Neural cell (in vitro differentiated cells): ENCODE measurements around the gene TBCK. TPM values are rescaled to one million over a fixed set of nuclear protein-coding genes. Genes with fewer than 3 reads are reported as not detected.

Experiments used
- H2AFZ ChIP-seq: fragments of 200-600, 300-800 bp; sonication (generic), shearing (Covaris generic); 2 replicates; pipeline ENCODE4 v1.6.0; 2014; ENCODE audit warnings: low read depth, mild to moderate bottlenecking, antibody characterized with exemption, low read length, moderate library complexity
- H3F3A ChIP-seq: fragments of 200-600 bp; shearing (Covaris generic); 2 replicates; pipeline ENCODE4 v1.6.1; 2016; ENCODE audit warnings: mild to moderate bottlenecking, moderate library complexity, mixed read lengths, antibody characterized with exemption, low read length; ENCODE audit not compliant: insufficient read depth, poor library complexity, severe bottlenecking
- H3K27ac ChIP-seq: fragments of 200-600, 300-800 bp; sonication (generic), shearing (Covaris generic); 2 replicates; pipeline ENCODE4 v1.5.1; 2014; ENCODE audit warnings: mild to moderate bottlenecking, low read length, moderate library complexity
- H3K27me3 ChIP-seq: fragments of 300-800, 200-600 bp; sonication (generic), shearing (Covaris generic); 2 replicates; pipeline ENCODE4 v1.6.0; 2014; ENCODE audit warnings: mild to moderate bottlenecking, low read depth, low read length, moderate library complexity; ENCODE audit not compliant: insufficient read depth
- H3K36me3 ChIP-seq: fragments of 300-800, 200-600 bp; sonication (generic), shearing (Covaris generic); 2 replicates; pipeline ENCODE4 v1.5.1; 2014; ENCODE audit warnings: mild to moderate bottlenecking, antibody characterized with exemption, low read length, moderate library complexity; ENCODE audit not compliant: insufficient read depth
- H3K4me2 ChIP-seq: fragments of 300-800, 200-600 bp; sonication (generic), shearing (Covaris generic); 2 replicates; pipeline ENCODE4 v1.6.0; 2014; ENCODE audit warnings: mild to moderate bottlenecking, low read length
- H3K4me3 ChIP-seq: fragments of 300-800, 200-600 bp; sonication (generic), shearing (Covaris generic); 2 replicates; pipeline ENCODE4 v1.5.1; 2014; ENCODE audit warnings: mild to moderate bottlenecking, low read length, moderate library complexity
- H3K79me2 ChIP-seq: fragments of 200-600 bp; shearing (Covaris generic); replicated peaks from 2 replicates; pipeline ENCODE4 v1.6.0; 2014; ENCODE audit warnings: mild to moderate bottlenecking, low read length, moderate library complexity; ENCODE audit not compliant: insufficient read depth
- H3K9ac ChIP-seq: fragments of 300-800, 200-600 bp; sonication (generic), shearing (Covaris generic); 2 replicates; pipeline ENCODE4 v1.6.1; 2016; ENCODE audit warnings: mild to moderate bottlenecking, low read length, mixed read lengths
- H3K9me2 ChIP-seq: fragments of 200-600 bp; shearing (Covaris generic); 2 replicates; pipeline ENCODE4 v1.6.1; 2016; ENCODE audit warnings: mild to moderate bottlenecking, low read length, mixed read lengths; ENCODE audit not compliant: insufficient read depth
- H3K9me3 ChIP-seq: fragments of 200-600, 300-800 bp; sonication (generic), shearing (Covaris generic); 2 replicates; pipeline ENCODE4 v1.6.1; 2016; ENCODE audit warnings: mild to moderate bottlenecking, mixed run types, low read length, moderate library complexity, mixed read lengths
- H4K20me1 ChIP-seq: fragments of 200-600 bp; shearing (Covaris generic); 2 replicates; pipeline ENCODE4 v1.6.1; 2016; ENCODE audit warnings: mild to moderate bottlenecking, mixed run types; ENCODE audit not compliant: insufficient read depth
- CTCF ChIP-seq: fragments of 450-650 bp; IDR thresholded peaks from 2 replicates; pipeline ENCODE4 v1.5.1; 2014; ENCODE audit warnings: antibody characterized with exemption, mild to moderate bottlenecking, moderate library complexity; ENCODE audit not compliant: poor library complexity, severe bottlenecking
- EP300 ChIP-seq: fragments of 450-650 bp; conservative IDR thresholded peaks from 2 replicates; pipeline ENCODE4 v1.6.1; 2014; ENCODE audit warnings: antibody characterized with exemption, mild to moderate bottlenecking, moderate library complexity; ENCODE audit not compliant: poor library complexity, severe bottlenecking
- EZH2 ChIP-seq: fragments of 200-600, 300-800 bp; shearing (Covaris generic), sonication (generic); IDR thresholded peaks from 2 replicates; pipeline ENCODE4 v1.6.1; 2014; ENCODE audit warnings: antibody characterized with exemption, low read length, borderline replicate concordance, mild to moderate bottlenecking; ENCODE audit not compliant: insufficient read depth, poor library complexity, severe bottlenecking
- MXI1 ChIP-seq: fragments of 450-650 bp; conservative IDR thresholded peaks from 2 replicates; pipeline ENCODE4 v1.6.1; 2014; ENCODE audit warnings: antibody characterized with exemption, mild to moderate bottlenecking; ENCODE audit not compliant: poor library complexity, severe bottlenecking
- POLR2AphosphoS5 ChIP-seq: IDR thresholded peaks from 2 replicates; pipeline ENCODE4 v1.6.1; 2012
- RAD21 ChIP-seq: fragments of 450-650 bp; conservative IDR thresholded peaks from 2 replicates; pipeline ENCODE4 v1.6.1; 2014; ENCODE audit warnings: antibody characterized with exemption, mild to moderate bottlenecking, moderate library complexity
- REST ChIP-seq: IDR thresholded peaks from 2 replicates; pipeline ENCODE4 v1.6.1; 2012; ENCODE audit warnings: borderline replicate concordance
- SMC3 ChIP-seq: fragments of 450-650 bp; conservative IDR thresholded peaks from 2 replicates; pipeline ENCODE4 v1.6.1; 2014; ENCODE audit warnings: antibody characterized with exemption, mild to moderate bottlenecking, moderate library complexity; ENCODE audit not compliant: poor library complexity
- TAF1 ChIP-seq: IDR thresholded peaks from 2 replicates; pipeline ENCODE4 v1.6.1; 2012; ENCODE audit warnings: low read depth
- polyA plus RNA-seq: library from polyadenylated mRNA; depleted of rRNA; stranded (reverse); fragments of >200 nt; gene quantifications from 2 replicates; pipeline ENCODE4 v1.2.3, GENCODE V29; 2014

TBCK gene
- polyA plus RNA-seq, 1 donor from 2014 or later = 55.0 TPM

DNA sequence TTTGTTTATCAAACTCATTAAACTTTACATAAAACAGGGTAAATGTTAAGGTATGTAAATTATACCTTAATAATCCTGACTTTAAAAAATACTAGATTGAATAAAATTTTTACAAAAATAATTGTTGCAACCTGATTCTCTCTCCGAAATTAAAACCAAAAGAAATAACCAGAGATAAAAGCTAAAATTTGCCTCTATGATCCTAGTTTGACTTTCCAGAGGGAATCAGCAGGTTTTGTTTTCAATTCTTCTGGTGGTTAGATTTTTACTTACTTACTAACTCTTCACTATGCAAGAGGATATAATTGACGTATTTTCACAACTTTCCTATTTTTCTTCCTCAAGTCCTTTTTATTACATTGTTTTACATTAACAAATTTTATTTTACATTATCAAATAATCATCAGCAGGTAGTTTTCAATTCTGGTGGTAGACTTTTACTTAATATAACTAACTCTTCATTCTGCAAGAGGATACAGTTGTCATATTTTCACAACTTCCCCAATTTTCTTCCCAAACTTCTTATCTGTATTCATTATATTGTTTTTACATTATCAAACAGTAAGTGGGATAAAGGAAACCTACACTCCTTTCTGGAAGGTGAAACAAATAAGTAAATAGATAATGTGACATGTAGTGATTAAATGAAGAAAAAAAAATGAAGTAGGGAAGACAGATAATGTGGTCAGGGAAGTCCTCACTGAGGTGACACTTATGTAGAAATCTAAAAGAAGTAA, 52.2 kb downstream of the TBCK start:
- Histone ChIP-seq H3F3A (no peaks in the 10 kb centered on the region), H3K9ac (no peak overlapping the region), H3K4me2 (no peak overlapping the region), H3K9me3 (no peaks in the 10 kb centered on the region), H3K27me3 (no peaks in the 10 kb centered on the region), H3K9me2 (no peaks in the 10 kb centered on the region), H2AFZ (no peak overlapping the region), H3K79me2 (no peaks in the 10 kb centered on the region), H3K4me3 (no peak overlapping the region), H3K36me3 (no peaks in the 10 kb centered on the region), H4K20me1 (no peaks in the 10 kb centered on the region), H3K27ac (no peak overlapping the region)
- TF ChIP-seq REST = no peak
- TF ChIP-seq RAD21 = no peak
- TF ChIP-seq EZH2 = no peak
- no peak for TF ChIP-seq EP300
- TF ChIP-seq TAF1 = no peak
- TF ChIP-seq CTCF = no peak
- no peak for TF ChIP-seq MXI1
- no peak for TF ChIP-seq POLR2AphosphoS5
- TF ChIP-seq SMC3 = no peak

GRCh38 chr4:106261980-106262379, 54.0 kb downstream of the TBCK start:
- H3K36me3 ChIP-seq = no peaks in the 10 kb centered on the region
- no peak overlapping the region for H3K27ac ChIP-seq
- no peak overlapping the region for H3K4me3 ChIP-seq
- H3F3A ChIP-seq = no peaks in the 10 kb centered on the region
- no peak overlapping the region for H2AFZ ChIP-seq
- H3K9me3 ChIP-seq = no peaks in the 10 kb centered on the region
- no peaks in the 10 kb centered on the region for H3K27me3 ChIP-seq
- H4K20me1 ChIP-seq = no peaks in the 10 kb centered on the region
- H3K9me2 ChIP-seq = no peaks in the 10 kb centered on the region
- TF ChIP-seq CTCF (no peak), REST (no peak), TAF1 (no peak), SMC3 (no peak), EZH2 (no peak), RAD21 (no peak), POLR2AphosphoS5 (no peak)
- H3K79me2 ChIP-seq = no peaks in the 10 kb centered on the region
- no peak overlapping the region for H3K4me2 ChIP-seq
- H3K9ac ChIP-seq = no peak overlapping the region
